Activated CD8-positive, alpha-beta memory T cell treated with anti-CD3 and anti-CD28 coated beads, Interleukin-2, amount 50 U/mL, for 24 hours (primary cell): ENCODE measurements around the gene CAMK2G.
A peak's percentile ranks its signal among the peaks of the same experiment; 100 is the strongest.
"Not testable (repeated sequence)": the region's sequence is repeated elsewhere in the genome, so short reads cannot be mapped to it uniquely, and the experiment has no call there.

Source experiments
- DNase-seq: peaks from one replicate; pipeline ENCODE4 v3.0.0-alpha.2; 2020; ENCODE audit errors: extremely low read depth

CAMK2G gene

DNA sequence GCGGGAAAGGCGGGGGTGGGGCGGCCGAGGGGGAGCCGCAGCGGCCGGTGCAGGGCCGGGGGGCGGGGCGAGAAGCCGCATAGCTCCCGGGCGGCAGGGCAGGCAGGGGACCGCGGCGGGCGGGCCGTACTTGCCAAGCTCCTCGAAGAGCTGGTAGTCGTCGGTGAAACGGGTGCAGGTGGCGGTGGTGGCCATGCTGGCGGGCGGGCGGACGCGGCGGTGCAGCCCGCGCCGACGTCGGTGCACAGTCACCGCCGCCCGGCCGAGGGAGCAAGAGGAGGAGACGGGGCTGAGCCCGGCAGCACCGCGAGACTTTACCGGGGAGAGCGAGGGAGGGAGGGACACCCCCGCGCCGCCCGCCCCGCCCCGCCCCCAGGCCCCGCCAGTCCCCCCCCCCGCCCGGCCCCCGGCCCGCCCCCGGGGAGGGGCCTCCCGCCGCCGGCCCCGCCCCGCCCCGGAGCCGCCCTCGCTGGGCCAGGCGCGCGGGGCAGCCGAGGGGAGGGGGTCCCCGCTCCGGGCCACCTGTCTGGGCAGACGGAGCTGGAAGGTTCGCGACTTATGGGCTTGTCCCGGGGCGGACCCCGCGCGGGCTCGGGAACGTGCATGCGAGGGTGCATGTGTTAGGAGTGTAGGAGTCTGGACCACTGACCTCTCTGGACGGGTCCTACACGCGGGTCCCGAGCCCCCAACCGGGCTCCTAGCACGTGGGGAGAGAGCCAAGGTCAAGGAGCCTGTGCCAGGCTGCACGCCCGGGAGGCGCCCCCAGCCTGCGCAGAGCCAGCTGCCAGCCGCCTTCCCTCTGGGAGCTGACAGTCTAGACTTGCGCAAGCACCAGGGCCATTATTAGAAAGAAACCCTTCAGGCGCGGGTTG, at the start of gene CAMK2G:
Gene CAMK2G (minus strand): TSS at position 289 of the 872 bp plus-strand sequence. CDS start 94 bp downstream, at position 195.
- DNase-seq: peak; percentile 57

DNA sequence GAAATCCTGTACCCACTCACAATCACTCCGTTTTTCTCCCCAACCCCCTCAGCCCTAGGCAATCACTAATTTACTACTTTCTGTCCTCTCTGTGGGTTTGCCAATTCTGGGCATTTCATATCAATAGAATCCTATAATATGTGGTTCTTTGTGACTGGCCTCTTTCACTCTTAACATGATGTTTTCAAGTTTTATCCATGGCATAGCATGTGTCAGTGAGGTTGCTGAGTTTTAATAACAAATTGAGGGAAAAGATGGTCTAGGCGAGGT, 48.4 kb upstream of the CAMK2G start:
- DNase-seq: no peak

DNA sequence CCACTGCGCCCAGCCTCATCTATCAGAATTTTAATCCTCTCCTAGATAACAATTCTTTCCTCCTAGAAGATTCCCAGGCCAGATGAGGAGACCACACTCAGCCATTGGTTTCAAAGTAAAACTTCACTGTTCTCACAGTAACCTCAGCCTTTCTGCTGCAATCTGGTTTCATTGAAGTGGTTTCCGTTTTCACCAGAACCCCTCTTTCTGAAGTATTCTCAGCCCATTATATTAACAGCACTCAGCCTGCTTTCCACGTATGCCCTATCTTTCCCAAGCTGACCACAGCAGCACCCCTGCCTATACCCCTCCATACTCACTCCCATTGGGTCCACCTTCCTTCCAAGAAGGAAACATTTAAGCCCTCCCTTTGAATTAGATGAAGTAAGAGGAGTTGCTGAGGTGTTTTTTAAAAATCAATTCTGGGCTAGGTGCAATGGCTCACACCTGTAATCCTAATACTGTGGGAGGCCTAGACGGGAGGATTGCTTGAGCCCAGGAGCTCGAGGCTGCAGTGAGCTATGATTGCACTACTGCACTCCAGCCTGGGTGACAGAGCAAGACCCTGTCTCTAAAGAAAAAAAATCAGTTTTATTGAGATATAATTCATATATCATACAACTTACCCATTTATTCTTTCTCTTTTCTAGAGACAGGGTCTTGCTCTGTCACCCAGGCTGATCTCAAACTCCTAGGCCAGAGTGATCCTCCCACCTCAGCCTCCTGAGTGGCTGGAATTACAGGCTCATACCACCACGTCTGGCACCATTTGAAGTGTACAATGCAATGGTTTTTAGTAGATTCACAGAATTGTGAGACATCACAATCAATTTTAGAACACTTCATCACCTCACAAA, 47.9 kb upstream of the CAMK2G start:
- DNase-seq: no peak

DNA sequence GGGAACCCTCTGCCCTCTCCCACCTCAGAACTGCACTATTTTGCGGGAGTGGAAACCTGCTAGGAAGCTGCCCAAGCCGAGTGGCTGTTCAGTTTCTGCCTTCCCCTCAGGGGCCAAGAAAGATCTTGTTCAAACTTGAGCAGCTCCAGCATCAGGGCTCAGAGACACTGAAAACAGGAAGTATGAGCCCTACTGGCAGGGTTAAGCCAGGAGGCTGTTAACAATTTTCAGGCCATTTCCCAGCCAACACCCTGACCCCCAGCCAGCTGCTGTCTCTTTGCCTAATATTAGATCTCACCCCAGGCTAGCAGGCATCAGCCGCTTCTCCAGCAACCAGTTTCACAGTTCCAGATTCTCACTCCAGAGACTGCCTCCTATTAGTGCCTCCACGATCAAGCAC, 45.7 kb upstream of the CAMK2G start:
- DNase-seq: no peak

DNA sequence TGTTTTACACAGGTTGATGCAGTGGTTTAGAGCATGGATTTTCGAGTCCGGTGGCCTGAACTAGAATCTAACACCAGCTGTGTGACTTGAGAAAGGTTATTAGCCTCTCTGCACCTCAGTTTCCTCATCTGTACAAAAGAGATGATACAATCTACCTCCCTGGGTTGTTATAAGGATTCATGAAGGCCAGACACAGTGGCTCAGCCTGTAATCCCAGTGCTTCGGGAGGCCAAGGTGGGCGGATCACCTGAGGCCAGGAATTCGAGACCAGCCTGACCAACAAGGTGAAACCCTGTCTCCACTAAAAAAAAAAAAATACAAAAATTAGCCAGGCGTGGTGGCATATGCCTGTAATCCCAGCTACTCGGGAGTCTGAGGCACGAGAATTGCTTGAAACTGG, 45.1 kb upstream of the CAMK2G start:
- DNase-seq: not testable (repeated sequence)

DNA sequence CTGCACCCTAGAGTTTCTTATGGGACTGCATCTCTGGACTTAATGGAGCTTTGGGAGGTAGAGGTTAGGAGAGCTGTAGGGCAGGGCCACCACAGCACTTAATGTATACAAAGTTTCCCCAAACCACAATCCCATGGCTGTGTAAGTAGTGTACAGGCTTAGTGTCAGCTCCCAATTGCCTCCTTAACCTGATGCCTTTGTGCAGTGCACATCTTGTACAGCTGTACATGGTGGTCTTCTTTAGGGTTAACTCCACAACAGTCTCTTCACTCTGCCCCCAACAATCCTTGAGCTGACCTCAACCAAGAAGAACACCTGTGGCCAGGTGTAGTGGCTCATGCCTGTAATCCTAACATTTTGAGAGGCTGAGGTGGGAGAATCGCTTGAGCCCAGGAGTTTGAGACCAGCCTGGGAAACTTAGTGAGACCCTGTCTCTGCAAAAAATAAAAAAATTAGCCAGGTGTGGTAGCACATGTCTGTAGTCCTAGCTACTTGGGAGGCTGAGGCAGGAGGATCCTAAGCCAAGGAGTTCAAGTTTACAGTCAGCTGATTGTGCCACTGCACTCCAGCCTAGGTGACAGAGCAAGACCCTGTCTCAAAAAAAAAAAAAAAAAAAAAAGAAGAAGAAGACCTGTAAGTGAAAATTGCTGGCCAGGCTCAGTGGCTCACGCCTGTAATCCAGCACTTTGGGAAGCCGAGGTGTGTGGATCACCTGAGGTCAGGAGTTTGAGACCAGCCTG, 43.4 kb upstream of the CAMK2G start:
- no peak for DNase-seq

DNA sequence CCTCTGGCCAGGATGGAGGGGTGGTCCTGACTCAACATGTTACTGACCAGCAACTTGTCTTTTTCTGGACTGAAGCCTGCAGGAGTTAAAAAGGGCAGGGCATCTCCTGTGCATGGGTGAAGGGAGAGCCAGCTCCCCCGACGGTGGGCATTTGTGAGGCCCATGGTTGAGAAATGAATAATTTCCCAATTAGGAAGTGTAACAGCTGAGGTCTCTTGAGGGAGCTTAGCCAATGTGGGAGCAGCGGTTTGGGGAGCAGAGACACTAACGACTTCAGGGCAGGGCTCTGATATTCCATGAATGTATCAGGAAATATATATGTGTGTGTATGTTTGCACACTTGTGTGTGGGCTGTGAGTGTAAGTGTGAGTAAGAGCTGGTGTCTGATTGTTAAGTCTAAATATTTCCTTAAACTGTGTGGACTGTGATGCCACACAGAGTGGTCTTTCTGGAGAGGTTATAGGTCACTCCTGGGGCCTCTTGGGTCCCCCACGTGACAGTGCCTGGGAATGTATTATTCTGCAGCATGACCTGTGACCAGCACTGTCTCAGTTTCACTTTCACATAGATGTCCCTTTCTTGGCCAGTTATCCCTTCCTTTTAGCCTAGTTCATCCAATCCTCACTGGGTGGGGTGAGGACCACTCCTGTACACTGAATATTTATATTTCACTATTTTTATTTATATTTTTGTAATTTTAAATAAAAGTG, 42.6 kb upstream of the CAMK2G start:
- DNase-seq: no peak

DNA sequence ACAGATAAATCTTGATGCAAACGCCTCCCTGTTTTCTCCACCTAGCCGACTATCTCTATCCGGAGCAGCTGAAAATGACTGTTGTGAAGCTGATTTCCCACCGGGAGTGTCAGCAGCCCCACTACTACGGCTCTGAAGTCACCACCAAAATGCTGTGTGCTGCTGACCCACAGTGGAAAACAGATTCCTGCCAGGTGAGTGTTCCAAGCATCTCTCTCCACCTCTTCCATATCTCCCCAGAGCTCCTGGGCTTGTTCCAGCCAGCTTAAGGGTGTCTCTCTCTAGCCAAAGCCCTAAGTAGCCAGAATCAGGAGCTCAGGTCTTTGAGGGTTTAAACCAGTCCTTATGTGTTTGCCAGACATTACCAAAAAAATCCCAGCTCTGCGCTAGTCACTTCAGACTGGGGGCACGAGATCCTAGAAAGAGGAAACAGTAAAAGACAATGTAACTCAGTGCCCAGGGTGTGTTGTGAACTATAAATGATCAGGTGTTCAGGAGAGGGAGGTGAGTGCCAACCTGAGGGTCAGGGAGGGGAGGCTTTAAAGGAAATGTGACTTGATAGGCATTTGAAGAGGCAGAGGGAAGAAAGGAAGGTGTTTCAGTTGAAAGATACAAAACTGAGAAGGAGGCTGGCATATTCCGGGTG, 41.0 kb upstream of the CAMK2G start:
- no peak for DNase-seq

DNA sequence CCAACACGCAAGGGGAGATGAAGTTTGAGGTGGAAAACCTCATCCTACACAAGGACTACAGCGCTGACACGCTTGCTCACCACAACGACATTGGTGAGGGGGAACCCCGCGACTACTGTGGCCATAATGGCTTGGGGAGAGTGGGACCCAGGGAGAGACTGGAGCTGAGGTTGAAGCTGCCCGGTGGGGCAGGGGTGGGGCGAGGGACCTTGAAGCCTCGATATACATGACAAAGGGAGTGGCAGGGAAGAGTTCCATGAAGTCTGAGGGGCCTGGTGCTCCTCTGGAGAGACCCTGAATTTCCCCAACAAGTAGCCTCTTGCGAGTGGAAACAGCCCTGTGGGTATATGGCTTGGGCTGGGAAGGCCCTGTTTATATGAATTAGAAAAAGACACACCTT, 39.7 kb upstream of the CAMK2G start:
- no peak for DNase-seq

DNA sequence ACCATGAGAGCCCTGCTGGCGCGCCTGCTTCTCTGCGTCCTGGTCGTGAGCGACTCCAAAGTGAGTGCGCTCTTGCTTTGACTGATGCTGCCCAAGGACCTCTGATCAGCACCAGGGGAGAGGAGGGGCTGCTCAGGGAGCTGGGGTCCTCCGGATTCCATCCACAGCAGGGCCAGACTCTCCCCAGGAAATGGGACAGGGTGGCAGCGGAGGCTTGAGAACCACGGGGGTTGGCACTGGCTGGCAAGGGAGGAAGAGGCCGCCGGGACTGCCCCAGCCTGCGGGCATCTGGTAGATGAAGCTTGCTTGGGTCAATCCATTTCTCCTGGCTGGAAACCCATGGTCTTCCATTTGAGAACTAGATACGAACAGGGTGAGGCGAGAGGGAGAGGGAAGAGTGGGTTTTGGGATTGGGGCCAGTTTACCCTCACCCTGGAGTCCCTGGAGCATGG, 37.2 kb upstream of the CAMK2G start:
- no peak for DNase-seq

DNA sequence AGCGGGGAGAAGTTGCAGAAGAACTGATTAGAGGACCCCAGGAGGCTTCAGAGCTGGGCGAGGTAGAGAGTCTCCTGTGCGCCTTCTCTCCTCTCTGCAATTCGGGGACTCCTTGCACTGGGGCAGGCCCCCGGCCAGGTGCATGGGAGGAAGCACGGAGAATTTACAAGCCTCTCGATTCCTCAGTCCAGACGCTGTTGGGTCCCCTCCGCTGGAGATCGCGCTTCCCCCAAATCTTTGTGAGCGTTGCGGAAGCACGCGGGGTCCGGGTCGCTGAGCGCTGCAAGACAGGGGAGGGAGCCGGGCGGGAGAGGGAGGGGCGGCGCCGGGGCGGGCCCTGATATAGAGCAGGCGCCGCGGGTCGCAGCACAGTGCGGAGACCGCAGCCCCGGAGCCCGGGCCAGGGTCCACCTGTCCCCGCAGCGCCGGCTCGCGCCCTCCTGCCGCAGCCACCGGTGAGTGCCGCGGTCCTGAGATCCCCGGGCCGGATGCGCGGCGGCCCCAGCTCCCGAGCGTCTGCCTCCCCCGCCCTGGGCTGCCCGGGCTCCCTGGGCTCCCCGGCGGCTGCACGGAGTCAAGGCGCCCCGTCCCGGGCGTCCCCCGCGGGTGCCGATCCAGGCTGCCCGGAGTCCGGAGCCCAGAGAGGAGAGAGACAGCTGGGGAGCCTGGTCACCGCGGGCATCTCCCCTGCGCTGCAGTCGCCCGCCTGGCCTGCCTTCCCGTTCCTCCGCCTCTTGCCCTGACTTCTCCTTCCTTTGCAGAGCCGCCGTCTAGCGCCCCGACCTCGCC, 36.6 kb upstream of the CAMK2G start, which contains the start of gene PLAU:
Gene PLAU (plus strand): TSS at position 369 of the 789 bp plus-strand sequence. CDS start 424 bp downstream, outside the sequence.
- DNase-seq: no peak

DNA sequence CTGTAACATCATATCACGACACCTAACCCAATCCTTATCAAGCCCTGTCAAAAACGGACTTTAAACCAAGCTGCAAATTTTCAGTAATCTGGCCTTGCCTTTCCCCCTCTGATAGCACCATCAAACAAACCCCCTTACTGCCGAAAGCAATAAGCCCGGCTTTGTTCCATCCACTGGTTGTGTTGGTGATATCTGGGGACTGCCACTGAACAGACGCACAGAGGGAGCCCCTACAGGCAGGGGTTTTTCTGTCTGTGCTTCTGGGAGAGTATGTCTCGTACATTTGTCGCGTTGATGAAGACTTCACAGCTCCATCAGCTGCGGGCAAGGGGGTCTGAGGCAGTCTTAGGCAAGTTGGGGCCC, 36.0 kb upstream of the CAMK2G start:
- DNase-seq: no peak

DNA sequence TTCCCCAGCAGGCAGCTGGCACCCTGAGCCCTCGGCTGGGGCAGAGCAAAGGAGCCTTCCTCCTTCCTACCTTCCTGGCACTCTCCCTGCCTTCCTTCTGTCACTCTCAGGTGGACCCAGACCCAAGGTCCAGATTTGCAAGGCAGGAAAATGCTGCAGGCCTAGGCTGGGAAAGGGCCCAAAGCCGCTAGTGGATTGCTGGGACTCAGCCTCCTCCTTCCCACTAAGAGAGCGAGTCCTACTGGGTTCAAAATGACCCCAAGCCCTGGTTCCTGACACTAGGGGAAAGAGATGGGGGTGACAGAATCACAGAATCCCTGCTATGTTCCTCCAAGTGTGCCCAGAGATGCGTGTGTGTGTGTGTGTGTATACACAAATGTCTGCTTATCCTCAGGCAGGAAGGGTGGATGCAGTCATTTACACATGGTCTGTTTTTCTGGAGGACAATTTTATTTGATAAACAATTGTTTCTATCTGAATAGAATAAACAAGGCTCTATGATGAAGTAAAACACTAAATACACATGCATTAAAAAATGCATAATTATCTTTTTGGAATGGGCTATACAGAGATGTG, 35.3 kb upstream of the CAMK2G start:
- DNase-seq: no peak

DNA sequence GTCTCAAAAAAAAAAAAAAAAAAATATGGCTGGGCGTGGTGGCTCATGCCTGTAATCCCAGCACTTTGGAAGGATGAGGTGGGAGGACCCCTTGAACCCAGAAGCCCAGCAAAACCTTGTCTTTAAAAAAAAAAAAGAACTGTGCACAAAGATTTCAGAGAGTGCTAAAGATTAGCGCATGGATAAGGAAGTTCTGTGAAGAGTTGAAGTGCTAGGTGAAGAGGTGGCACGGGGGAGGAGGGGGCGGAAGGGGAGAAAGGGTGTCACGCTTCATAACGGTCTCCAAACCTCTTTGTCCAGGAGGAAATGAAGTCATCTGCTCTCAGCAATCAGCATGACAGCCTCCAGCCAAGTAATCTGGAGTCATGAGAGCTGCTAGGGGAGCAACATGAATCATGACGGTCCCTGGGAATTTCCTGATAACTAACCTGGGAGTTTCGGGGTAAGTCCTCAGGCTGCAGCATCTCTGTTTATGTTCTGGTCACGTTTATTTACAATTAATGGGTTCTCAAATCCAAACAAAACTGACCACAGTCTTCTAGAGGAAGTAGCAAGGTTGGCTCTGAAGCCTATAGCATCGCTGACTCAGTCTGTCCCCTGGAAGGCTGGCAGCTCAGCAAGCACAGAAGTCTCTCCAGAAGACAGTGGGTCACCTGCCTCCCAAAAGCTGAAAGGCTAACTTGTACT, 34.6 kb upstream of the CAMK2G start:
- peak; percentile 14 for DNase-seq

DNA sequence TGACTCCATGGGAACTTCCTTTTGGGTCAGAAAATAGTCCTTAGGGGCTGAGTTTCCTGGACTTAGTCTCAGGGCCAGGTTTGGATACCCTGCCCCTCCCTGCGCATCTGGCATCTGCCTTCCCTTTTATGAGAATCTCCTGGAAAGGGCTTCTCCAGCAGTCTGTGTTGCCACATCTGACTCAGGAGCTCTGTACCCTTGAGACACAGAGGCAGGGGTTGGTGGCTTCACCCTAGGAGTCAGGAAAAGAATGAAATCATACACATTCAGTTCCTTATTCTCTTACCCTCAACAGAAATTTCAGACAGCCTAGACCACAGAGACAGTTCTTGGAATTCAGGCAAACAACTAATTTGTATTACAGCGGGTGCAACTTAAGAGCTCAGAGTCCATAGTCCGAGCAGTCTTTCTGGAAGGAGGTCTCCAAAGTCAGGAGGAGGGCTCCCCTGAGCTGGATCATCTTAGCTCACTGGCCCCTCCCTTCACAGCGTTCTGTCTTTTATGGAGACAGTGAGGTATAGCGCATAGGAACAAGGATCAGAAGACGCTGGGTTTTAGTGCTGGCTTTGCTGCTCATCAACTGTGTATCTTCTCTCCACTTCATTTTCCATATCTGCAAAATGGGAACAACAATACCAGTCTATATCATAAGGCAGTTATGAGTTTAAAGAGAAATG, 33.6 kb upstream of the CAMK2G start:
- no peak for DNase-seq

DNA sequence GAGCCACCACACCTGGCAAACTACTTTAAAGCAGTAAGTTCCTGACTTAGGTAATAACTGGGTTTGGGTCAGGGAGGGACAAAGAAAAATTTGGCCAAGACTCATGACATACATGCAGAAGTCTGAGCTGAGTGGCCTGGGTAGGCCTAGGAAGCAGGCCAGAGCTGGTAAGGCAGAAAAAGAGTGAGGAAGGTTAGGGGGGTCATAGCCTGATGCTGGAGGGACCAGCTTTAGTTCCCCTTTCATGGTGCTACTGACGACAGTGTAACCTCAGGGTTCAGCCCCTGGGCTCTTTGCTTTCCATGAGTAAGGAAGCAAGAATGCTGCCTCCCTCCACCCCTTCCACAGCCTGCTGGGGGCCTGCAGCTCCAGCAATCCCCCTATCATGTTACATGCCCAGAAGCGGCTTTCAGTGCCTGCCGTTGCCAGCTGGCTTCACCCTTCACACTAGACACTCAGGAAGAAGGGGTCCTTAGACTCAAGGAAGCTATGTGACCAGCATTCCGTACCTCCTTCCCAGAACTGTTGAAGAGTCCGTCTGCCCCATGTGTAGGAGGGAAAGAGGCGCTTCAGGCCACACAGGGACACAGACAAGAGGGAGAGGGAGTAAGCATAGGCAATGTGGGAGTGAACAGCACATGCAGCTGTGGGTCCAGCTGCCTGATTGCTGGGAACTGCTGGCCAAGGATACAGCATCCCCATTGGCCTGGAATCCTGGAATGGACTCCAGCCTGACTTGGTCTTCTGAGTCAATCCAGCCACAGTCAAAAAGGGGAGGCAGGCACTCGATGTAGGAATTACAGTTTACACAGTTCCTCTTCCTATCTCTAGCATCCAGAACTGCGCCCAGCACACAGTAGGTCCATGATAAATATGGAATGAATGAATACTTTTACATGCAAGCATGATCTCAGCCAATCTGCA, 32.4 kb upstream of the CAMK2G start:
- no peak for DNase-seq

DNA sequence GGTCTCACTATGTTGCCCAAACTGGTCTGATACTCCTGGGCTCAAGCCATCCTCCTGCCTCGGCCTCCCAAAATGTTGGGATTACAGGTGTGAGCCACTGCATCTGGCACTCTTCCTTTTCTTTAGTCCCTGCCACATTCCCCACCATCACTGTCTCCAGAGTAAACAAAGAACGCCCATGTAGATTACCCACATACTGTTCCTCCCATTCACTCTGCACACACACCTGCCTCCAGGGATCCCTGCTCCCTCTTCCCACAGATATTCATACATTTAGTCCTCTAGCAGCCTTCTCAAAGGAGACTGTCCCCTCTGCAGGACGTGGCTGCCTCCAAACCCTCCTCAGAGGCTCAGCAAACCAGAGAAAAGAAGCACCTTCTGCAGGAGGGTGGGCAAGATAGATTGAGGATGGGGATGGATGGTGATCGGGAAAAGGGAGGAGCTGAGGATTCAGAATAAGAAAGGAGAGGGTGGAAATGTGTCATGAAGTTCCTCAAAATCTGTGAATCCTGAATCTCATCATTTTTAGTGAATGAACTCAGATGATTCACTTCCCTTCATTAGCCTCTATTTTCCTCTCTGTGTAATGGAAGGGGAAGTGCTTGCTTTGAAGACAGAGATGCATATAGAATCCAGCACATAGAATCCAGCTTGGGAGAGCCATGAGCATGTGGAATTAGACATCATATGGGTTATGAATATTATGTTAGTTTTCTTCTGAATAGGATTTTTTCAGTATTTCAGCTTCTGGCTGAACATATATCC, 31.1 kb upstream of the CAMK2G start:
- DNase-seq: no peak
